ENCODE results near the gene CAMTA2. TPM values are rescaled to one million over a fixed set of nuclear protein-coding genes. Genes with fewer than 3 reads are reported as not detected.

The CAMTA2 gene
- polyA plus RNA-seq, 2 of the 4 experiments (the other 2 are of a cell fraction), result 12.4 to 30.3 TPM

DNA sequence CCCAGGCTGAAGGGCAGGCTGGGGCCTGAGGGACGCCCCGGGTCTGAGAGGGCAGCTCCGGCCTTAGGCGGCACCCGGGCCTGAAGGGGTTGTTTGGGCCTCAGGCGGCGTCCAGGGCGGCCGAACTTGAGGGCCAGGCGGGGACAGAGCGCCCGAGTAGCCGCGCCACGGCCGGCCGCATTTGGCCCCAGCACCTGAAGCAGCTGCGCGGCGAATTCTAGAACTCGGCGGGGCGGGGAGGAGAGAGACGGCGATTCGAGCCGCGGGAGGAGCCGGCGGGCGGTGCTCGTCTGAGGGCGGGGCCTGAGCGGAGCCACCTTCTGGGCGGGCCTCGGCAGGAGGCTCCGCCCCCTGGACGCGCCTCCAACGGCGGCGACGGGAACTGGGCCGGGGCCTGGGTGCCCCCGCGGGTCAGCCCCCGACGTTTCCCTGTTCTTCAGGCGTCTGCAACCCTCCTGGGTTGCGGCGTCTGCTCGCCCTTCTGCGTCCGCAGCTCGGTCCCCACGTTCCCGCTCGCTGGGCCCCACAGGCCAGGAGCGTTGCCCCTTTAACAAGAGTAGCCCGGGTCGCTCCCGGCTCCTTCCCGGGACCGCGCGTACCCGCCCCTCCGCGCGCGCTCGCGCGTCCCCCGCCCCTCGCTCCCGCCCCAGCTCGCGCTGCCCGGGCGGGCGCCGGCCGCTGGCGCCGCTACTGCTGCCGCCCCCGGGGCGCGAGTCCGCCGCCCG is 10.0 kb upstream of the CAMTA2 start, which contains the start of the genes INCA1 and KIF1C:
Gene INCA1, minus strand, starts transcription at position 221 of the 725 bp plus-strand sequence. CDS start 3,085 bp downstream, outside the sequence.
Gene KIF1C, plus strand, starts transcription at position 649 of the 725 bp plus-strand sequence. CDS start 2,297 bp downstream, outside the sequence.
- Histone ChIP-seq H3K27ac (peak within 1 kb of the TSS; percentile 87 to 91), H3K4me3 (peak within 1 kb of the TSS; percentile 95), H3K9me3 (no peaks in the 10 kb centered on the region), H3K4me1 (peaks cover 26% of the 10 kb centered on the region), H3K4me2 (peak within 1 kb of the TSS; percentile 89)
- WGBS (ENCODE audit: missing lambda C conversion rate), result 4% methylated on average over 21 of the region's 93 CpGs
- CTCF ChIA-PET, result interaction anchor here (0.7 to 3.2 kb wide), 10 partner anchors 8 to 1430 kb away, joined by 3 to 23 read pairs (median 5); partner anchors contain the start of gene CAMTA2
- POLR2A ChIA-PET, result interaction anchor here (0.6 to 2.3 kb wide), 8 partner anchors 9 to 66 kb away, joined by 3 to 15 read pairs (median 5); partner anchors contain the start of genes CAMTA2, PFN1, RNF167 and SLC25A11
- peak; percentile 91 to 98 for DNase-seq (ENCODE audit: low read depth in 1 of 2, low spot score in 1 of 2)
- TF ChIP-seq, protein P1, sequence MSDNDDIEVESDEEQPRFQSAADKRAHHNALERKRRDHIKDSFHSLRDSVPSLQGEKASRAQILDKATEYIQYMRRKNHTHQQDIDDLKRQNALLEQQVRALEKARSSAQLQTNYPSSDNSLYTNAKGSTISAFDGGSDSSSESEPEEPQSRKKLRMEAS (IDR thresholded peaks at IDR 0.05), result peak; percentile 62
- TF ChIP-seq, protein P2, sequence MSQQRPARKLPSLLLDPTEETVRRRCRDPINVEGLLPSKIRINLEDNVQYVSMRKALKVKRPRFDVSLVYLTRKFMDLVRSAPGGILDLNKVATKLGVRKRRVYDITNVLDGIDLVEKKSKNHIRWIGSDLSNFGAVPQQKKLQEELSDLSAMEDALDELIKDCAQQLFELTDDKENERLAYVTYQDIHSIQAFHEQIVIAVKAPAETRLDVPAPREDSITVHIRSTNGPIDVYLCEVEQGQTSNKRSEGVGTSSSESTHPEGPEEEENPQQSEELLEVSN (IDR thresholded peaks at IDR 0.05; ENCODE audit: borderline replicate concordance, low read depth), result no peak; the same call in 1 of the 2 replicates
- TF ChIP-seq JUN (IDR thresholded peaks at IDR 0.05) (peak; percentile 91 to 98), TFCP2L1 (CRISPR knock-in tag; IDR thresholded peaks at IDR 0.05) (0 out of 2 replicates have a peak, but pooled peaks have one; percentile 31), EP300 (IDR thresholded peaks at IDR 0.05) (no peak), HOXA7 (CRISPR knock-in tag; IDR thresholded peaks at IDR 0.05) (no peak), MYC (IDR thresholded peaks at IDR 0.05; ENCODE audit: borderline replicate concordance, low read length) (no peak), ZSCAN20 (CRISPR knock-in tag; IDR thresholded peaks at IDR 0.05) (no peak), ZFP36 (IDR thresholded peaks at IDR 0.05; ENCODE audit: borderline replicate concordance, partially characterized antibody) (no peak), PHF8 (IDR thresholded peaks at IDR 0.05; ENCODE audit: borderline replicate concordance, low read depth) (peak; percentile 67; the same call in 1 of the 2 replicates), RNF2 (IDR thresholded peaks at IDR 0.05; ENCODE audit: borderline replicate concordance, low read depth) (0 out of 2 replicates have a peak, but pooled peaks have one; percentile 43), ZNF302 (CRISPR knock-in tag; IDR thresholded peaks at IDR 0.05) (no peak), HOXB13 (CRISPR knock-in tag; IDR thresholded peaks at IDR 0.05; ENCODE audit: low read depth) (no peak), HEYL (CRISPR knock-in tag; IDR thresholded peaks at IDR 0.05) (no peak), POLR2A (IDR thresholded peaks at IDR 0.05; ENCODE audit: low read length) (peak; percentile 82), FOSL2 (IDR thresholded peaks at IDR 0.05) (no peak), FOSL2 (CRISPR knock-in tag; IDR thresholded peaks at IDR 0.05) (no peak), RCOR1 (IDR thresholded peaks at IDR 0.05; ENCODE audit: low read depth, low read length) (no peak), HOXB5 (CRISPR knock-in tag; IDR thresholded peaks at IDR 0.05) (no peak)
- TF ChIP-seq, protein P3, sequence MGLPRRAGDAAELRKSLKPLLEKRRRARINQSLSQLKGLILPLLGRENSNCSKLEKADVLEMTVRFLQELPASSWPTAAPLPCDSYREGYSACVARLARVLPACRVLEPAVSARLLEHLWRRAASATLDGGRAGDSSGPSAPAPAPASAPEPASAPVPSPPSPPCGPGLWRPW (IDR thresholded peaks at IDR 0.05), result no peak
- TF ChIP-seq, protein P4, sequence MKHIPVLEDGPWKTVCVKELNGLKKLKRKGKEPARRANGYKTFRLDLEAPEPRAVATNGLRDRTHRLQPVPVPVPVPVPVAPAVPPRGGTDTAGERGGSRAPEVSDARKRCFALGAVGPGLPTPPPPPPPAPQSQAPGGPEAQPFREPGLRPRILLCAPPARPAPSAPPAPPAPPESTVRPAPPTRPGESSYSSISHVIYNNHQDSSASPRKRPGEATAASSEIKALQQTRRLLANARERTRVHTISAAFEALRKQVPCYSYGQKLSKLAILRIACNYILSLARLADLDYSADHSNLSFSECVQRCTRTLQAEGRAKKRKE (CRISPR knock-in tag; IDR thresholded peaks at IDR 0.05; ENCODE audit: low read depth), result no peak
- TF ChIP-seq, protein P5, sequence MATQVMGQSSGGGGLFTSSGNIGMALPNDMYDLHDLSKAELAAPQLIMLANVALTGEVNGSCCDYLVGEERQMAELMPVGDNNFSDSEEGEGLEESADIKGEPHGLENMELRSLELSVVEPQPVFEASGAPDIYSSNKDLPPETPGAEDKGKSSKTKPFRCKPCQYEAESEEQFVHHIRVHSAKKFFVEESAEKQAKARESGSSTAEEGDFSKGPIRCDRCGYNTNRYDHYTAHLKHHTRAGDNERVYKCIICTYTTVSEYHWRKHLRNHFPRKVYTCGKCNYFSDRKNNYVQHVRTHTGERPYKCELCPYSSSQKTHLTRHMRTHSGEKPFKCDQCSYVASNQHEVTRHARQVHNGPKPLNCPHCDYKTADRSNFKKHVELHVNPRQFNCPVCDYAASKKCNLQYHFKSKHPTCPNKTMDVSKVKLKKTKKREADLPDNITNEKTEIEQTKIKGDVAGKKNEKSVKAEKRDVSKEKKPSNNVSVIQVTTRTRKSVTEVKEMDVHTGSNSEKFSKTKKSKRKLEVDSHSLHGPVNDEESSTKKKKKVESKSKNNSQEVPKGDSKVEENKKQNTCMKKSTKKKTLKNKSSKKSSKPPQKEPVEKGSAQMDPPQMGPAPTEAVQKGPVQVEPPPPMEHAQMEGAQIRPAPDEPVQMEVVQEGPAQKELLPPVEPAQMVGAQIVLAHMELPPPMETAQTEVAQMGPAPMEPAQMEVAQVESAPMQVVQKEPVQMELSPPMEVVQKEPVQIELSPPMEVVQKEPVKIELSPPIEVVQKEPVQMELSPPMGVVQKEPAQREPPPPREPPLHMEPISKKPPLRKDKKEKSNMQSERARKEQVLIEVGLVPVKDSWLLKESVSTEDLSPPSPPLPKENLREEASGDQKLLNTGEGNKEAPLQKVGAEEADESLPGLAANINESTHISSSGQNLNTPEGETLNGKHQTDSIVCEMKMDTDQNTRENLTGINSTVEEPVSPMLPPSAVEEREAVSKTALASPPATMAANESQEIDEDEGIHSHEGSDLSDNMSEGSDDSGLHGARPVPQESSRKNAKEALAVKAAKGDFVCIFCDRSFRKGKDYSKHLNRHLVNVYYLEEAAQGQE (IDR thresholded peaks at IDR 0.05), result no peak
- TF ChIP-seq, protein P6, sequence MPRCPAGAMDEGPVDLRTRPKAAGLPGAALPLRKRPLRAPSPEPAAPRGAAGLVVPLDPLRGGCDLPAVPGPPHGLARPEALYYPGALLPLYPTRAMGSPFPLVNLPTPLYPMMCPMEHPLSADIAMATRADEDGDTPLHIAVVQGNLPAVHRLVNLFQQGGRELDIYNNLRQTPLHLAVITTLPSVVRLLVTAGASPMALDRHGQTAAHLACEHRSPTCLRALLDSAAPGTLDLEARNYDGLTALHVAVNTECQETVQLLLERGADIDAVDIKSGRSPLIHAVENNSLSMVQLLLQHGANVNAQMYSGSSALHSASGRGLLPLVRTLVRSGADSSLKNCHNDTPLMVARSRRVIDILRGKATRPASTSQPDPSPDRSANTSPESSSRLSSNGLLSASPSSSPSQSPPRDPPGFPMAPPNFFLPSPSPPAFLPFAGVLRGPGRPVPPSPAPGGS (IDR thresholded peaks at IDR 0.05), result peak; percentile 79; the same call in 1 of the 3 replicates
- ATAC-seq, result peak; percentile 86 to 93
- FAIRE-seq, result no peak

Measured in A549 (cell line).